GM12891 (cell line): ENCODE results near the gene TMEM150B.

Experiments
- POLR2A ChIP-seq: IDR thresholded peaks from 2 replicates; pipeline ENCODE4 v1.6.1; 2011; ENCODE audit warnings: low read depth, low read length, control low read depth
- POLR2AphosphoS5 ChIP-seq: IDR thresholded peaks from 2 replicates; pipeline ENCODE4 v1.6.1; 2011; ENCODE audit warnings: low read depth, low read length, control low read depth

GRCh38 chr19:55266404-55266803 lies 58.7 kb downstream of the TMEM150B start:
- TF ChIP-seq POLR2AphosphoS5 (no peak), POLR2A (no peak)
